Measurements from ENCODE around the gene PHF12. TPM values are rescaled to one million over a fixed set of nuclear protein-coding genes. Genes with fewer than 3 reads are reported as not detected.

The PHF12 gene
- total and polyA plus RNA-seq, 2 of the 13 experiments (the other 11 are each of a cell fraction or from before 2014, with no cell fraction given): 9.8 to 17.1 TPM

DNA sequence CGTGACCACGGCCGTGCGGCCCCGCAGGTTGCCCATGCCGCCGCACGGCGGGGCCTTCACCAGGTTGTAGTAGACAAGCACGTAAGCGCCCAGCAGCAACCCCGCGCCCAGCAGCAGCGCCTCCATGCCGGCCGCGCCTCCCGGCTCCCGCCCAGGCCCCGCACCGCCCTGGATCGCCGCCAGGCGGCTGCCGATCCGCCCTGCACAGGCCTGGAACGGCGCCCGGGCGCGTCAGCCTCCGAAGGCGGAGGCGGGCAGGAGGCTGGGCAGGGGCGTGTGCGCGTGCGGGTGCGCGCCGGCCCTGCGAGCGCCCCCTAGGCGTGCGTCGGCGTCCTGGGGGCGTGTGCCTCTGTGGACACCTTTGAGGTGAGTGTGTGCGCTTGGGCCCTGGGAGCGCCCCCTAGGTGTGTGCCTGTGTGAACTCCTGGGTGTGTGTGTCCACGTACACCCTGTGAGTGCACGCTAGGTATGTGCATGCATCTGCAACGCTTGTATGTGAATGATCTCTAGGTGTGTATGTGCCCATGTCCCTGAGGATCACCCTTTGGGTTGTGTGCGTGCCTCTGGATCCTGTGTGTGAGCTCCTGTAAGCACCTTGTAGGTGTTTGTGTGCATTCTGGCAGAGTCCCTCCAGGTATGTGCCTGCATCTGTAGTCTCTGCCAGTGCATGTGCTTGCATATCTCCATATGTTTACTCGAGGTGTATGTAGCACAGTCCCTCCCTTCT lies 48.3 kb downstream of the PHF12 start, which contains the start of gene DHRS13 (continued):
- TF ChIP-seq ZMYM2 (CRISPR knock-in tag; IDR thresholded peaks at IDR 0.05): peak; percentile 58; the same call in 1 of the 2 replicates
- TF ChIP-seq, protein P1, sequence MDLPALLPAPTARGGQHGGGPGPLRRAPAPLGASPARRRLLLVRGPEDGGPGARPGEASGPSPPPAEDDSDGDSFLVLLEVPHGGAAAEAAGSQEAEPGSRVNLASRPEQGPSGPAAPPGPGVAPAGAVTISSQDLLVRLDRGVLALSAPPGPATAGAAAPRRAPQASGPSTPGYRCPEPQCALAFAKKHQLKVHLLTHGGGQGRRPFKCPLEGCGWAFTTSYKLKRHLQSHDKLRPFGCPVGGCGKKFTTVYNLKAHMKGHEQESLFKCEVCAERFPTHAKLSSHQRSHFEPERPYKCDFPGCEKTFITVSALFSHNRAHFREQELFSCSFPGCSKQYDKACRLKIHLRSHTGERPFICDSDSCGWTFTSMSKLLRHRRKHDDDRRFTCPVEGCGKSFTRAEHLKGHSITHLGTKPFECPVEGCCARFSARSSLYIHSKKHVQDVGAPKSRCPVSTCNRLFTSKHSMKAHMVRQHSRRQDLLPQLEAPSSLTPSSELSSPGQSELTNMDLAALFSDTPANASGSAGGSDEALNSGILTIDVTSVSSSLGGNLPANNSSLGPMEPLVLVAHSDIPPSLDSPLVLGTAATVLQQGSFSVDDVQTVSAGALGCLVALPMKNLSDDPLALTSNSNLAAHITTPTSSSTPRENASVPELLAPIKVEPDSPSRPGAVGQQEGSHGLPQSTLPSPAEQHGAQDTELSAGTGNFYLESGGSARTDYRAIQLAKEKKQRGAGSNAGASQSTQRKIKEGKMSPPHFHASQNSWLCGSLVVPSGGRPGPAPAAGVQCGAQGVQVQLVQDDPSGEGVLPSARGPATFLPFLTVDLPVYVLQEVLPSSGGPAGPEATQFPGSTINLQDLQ (CRISPR knock-in tag; IDR thresholded peaks at IDR 0.05): no peak; the same call in 1 of the 2 replicates
- peak; percentile 15; the same call in 1 of the 2 replicates for TF ChIP-seq ZNF430 (CRISPR knock-in tag; IDR thresholded peaks at IDR 0.05)
- TF ChIP-seq, protein P2, sequence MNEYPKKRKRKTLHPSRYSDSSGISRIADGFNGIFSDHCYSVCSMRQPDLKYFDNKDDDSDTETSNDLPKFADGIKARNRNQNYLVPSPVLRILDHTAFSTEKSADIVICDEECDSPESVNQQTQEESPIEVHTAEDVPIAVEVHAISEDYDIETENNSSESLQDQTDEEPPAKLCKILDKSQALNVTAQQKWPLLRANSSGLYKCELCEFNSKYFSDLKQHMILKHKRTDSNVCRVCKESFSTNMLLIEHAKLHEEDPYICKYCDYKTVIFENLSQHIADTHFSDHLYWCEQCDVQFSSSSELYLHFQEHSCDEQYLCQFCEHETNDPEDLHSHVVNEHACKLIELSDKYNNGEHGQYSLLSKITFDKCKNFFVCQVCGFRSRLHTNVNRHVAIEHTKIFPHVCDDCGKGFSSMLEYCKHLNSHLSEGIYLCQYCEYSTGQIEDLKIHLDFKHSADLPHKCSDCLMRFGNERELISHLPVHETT (CRISPR knock-in tag; conservative IDR thresholded peaks at IDR 0.05): no peak; the same call in 1 of the 2 replicates
- TF ChIP-seq, protein P3, sequence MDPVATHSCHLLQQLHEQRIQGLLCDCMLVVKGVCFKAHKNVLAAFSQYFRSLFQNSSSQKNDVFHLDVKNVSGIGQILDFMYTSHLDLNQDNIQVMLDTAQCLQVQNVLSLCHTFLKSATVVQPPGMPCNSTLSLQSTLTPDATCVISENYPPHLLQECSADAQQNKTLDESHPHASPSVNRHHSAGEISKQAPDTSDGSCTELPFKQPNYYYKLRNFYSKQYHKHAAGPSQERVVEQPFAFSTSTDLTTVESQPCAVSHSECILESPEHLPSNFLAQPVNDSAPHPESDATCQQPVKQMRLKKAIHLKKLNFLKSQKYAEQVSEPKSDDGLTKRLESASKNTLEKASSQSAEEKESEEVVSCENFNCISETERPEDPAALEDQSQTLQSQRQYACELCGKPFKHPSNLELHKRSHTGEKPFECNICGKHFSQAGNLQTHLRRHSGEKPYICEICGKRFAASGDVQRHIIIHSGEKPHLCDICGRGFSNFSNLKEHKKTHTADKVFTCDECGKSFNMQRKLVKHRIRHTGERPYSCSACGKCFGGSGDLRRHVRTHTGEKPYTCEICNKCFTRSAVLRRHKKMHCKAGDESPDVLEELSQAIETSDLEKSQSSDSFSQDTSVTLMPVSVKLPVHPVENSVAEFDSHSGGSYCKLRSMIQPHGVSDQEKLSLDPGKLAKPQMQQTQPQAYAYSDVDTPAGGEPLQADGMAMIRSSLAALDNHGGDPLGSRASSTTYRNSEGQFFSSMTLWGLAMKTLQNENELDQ (CRISPR knock-in tag; IDR thresholded peaks at IDR 0.05; ENCODE audit: borderline replicate concordance): no peak
- TF ChIP-seq HES4 (CRISPR knock-in tag; IDR thresholded peaks at IDR 0.05; ENCODE audit: borderline replicate concordance): peak; percentile 84
- TF ChIP-seq, protein P4, sequence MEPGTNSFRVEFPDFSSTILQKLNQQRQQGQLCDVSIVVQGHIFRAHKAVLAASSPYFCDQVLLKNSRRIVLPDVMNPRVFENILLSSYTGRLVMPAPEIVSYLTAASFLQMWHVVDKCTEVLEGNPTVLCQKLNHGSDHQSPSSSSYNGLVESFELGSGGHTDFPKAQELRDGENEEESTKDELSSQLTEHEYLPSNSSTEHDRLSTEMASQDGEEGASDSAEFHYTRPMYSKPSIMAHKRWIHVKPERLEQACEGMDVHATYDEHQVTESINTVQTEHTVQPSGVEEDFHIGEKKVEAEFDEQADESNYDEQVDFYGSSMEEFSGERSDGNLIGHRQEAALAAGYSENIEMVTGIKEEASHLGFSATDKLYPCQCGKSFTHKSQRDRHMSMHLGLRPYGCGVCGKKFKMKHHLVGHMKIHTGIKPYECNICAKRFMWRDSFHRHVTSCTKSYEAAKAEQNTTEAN (CRISPR knock-in tag; conservative IDR thresholded peaks at IDR 0.05): peak; percentile 100
- no peak for TF ChIP-seq JUNB (CRISPR knock-in tag; IDR thresholded peaks at IDR 0.05; ENCODE audit: borderline replicate concordance)
- TF ChIP-seq HIVEP1 (CRISPR knock-in tag; IDR thresholded peaks at IDR 0.05): no peak
- no peak for TF ChIP-seq SNAI1 (CRISPR knock-in tag; IDR thresholded peaks at IDR 0.05; ENCODE audit: borderline replicate concordance)
- no peak for TF ChIP-seq ZFP36L2 (CRISPR knock-in tag; IDR thresholded peaks at IDR 0.05)
- 0 out of 2 replicates have a peak, but pooled peaks have one; percentile 58 for TF ChIP-seq ZSCAN9 (CRISPR knock-in tag; IDR thresholded peaks at IDR 0.05; ENCODE audit: borderline replicate concordance)
- TF ChIP-seq KLF11 (CRISPR knock-in tag; IDR thresholded peaks at IDR 0.05): no peak
- TF ChIP-seq ZNF772 (CRISPR knock-in tag; IDR thresholded peaks at IDR 0.05): no peak
- TF ChIP-seq ZNF160 (CRISPR knock-in tag; IDR thresholded peaks at IDR 0.05): no peak; the same call in 1 of the 2 replicates
- TF ChIP-seq, protein P5, sequence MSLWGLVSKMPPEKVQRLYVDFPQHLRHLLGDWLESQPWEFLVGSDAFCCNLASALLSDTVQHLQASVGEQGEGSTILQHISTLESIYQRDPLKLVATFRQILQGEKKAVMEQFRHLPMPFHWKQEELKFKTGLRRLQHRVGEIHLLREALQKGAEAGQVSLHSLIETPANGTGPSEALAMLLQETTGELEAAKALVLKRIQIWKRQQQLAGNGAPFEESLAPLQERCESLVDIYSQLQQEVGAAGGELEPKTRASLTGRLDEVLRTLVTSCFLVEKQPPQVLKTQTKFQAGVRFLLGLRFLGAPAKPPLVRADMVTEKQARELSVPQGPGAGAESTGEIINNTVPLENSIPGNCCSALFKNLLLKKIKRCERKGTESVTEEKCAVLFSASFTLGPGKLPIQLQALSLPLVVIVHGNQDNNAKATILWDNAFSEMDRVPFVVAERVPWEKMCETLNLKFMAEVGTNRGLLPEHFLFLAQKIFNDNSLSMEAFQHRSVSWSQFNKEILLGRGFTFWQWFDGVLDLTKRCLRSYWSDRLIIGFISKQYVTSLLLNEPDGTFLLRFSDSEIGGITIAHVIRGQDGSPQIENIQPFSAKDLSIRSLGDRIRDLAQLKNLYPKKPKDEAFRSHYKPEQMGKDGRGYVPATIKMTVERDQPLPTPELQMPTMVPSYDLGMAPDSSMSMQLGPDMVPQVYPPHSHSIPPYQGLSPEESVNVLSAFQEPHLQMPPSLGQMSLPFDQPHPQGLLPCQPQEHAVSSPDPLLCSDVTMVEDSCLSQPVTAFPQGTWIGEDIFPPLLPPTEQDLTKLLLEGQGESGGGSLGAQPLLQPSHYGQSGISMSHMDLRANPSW (CRISPR knock-in tag; IDR thresholded peaks at IDR 0.05; ENCODE audit: borderline replicate concordance): no peak
- TF ChIP-seq GATAD2A (CRISPR knock-in tag; IDR thresholded peaks at IDR 0.05): peak; percentile 86
- TF ChIP-seq FOXO1 (CRISPR knock-in tag; IDR thresholded peaks at IDR 0.05): peak; percentile 60; the same call in 1 of the 2 replicates
- TF ChIP-seq PHF20 (CRISPR knock-in tag; IDR thresholded peaks at IDR 0.05): peak; percentile 31; the same call in 1 of the 2 replicates
